ENCODE results near the gene TM9SF1. TPM values are rescaled to one million over a fixed set of nuclear protein-coding genes. Genes with fewer than 3 reads are reported as not detected.
A peak's percentile ranks its signal among the peaks of the same experiment; 100 is the strongest.

TM9SF1 gene
- total and polyA plus RNA-seq, 2 of the 13 experiments (the other 11 are each of a cell fraction or from before 2014, with no cell fraction given): 83.2 to 110 TPM

- peak; percentile 100 for TF ChIP-seq ZFY (CRISPR knock-in tag; IDR thresholded peaks at IDR 0.05)
- peak; percentile 97 for TF ChIP-seq KLF9 (CRISPR knock-in tag; IDR thresholded peaks at IDR 0.05; ENCODE audit: low read depth)
- TF ChIP-seq ZNF678 (CRISPR knock-in tag; IDR thresholded peaks at IDR 0.05): peak; percentile 99
- no peak for TF ChIP-seq ZNF850 (CRISPR knock-in tag; conservative IDR thresholded peaks at IDR 0.05)
- TF ChIP-seq KDM5A (IDR thresholded peaks at IDR 0.05; ENCODE audit: borderline replicate concordance, low read length): peak; percentile 92
- TF ChIP-seq ZNF354B (CRISPR knock-in tag; IDR thresholded peaks at IDR 0.05): peak; percentile 98
- peak; percentile 97; the same call in 1 of the 2 replicates for TF ChIP-seq AKAP8 (CRISPR knock-in tag; IDR thresholded peaks at IDR 0.05)
- peak; percentile 94 for TF ChIP-seq ZNF331 (CRISPR knock-in tag; IDR thresholded peaks at IDR 0.05)
- peak; percentile 81 for TF ChIP-seq ZBTB43 (CRISPR knock-in tag; conservative IDR thresholded peaks at IDR 0.05)
- peak; percentile 30 for TF ChIP-seq PTBP1 (IDR thresholded peaks at IDR 0.05; ENCODE audit: low read depth, low read length, poor library complexity, severe bottlenecking)
- peak; percentile 74; the same call in 1 of the 2 replicates for TF ChIP-seq NCOA2 (CRISPR knock-in tag; IDR thresholded peaks at IDR 0.05)
- TF ChIP-seq MED8 (CRISPR knock-in tag; IDR thresholded peaks at IDR 0.05; ENCODE audit: insufficient replicate concordance): no peak
- peak; percentile 96 for TF ChIP-seq ZNF777 (CRISPR knock-in tag; IDR thresholded peaks at IDR 0.05)
- TF ChIP-seq ARHGAP35 (CRISPR knock-in tag; IDR thresholded peaks at IDR 0.05; ENCODE audit: borderline replicate concordance): peak; percentile 99
- peak; percentile 100 for TF ChIP-seq YEATS4 (CRISPR knock-in tag; IDR thresholded peaks at IDR 0.05; ENCODE audit: borderline replicate concordance)
- TF ChIP-seq KDM5B (CRISPR knock-in tag; IDR thresholded peaks at IDR 0.05; ENCODE audit: borderline replicate concordance): peak; percentile 98
- no peak for TF ChIP-seq BCLAF1 (IDR thresholded peaks at IDR 0.05)
- peak; percentile 84 for TF ChIP-seq FOXA3 (CRISPR knock-in tag; IDR thresholded peaks at IDR 0.05)
- TF ChIP-seq MXD1 (CRISPR knock-in tag; IDR thresholded peaks at IDR 0.05): peak; percentile 98
- no peak for TF ChIP-seq ZNF562 (CRISPR knock-in tag; IDR thresholded peaks at IDR 0.05; ENCODE audit: borderline replicate concordance)
- TF ChIP-seq KLF6 (CRISPR knock-in tag; IDR thresholded peaks at IDR 0.05): peak; percentile 99
- no peak for TF ChIP-seq ARNT (IDR thresholded peaks at IDR 0.05)
- TF ChIP-seq TFDP2 (CRISPR knock-in tag; IDR thresholded peaks at IDR 0.05): peak; percentile 100
- TF ChIP-seq ATRX (CRISPR knock-in tag; IDR thresholded peaks at IDR 0.05; ENCODE audit: borderline replicate concordance): peak; percentile 63; the same call in 1 of the 2 replicates
- TF ChIP-seq ZBTB7B (CRISPR knock-in tag; IDR thresholded peaks at IDR 0.05): peak; percentile 99
Measured at GRCh38 chr14:24195186-24196070, at the start of gene TM9SF1 (continued).
